ENCODE data around the gene KLC3.
"Not testable (repeated sequence)": the region's sequence is repeated elsewhere in the genome, so short reads cannot be mapped to it uniquely, and the experiment has no call there.

The KLC3 gene

GRCh38 chr19:45305007-45305406, 35.5 kb upstream of the KLC3 start:
- TF ChIP-seq CTCF (IDR thresholded peaks at IDR 0.05; ENCODE audit: low read depth, low read length) = no peak
- in situ Hi-C loops (cut with HindIII; ENCODE audit: low sequenced_read_pairs) = no loop called here
- DNase-seq (ENCODE audit: low read depth, low spot score) = no peak
- no peak overlapping the region for H3K4me3 ChIP-seq (ENCODE audit: low read depth, low read length)

GRCh38 chr19:45305421-45305820, 35.1 kb upstream of the KLC3 start:
- no peak overlapping the region for H3K4me3 ChIP-seq (ENCODE audit: low read depth, low read length)
- DNase-seq (ENCODE audit: low read depth, low spot score) = no peak
- no peak for TF ChIP-seq CTCF (IDR thresholded peaks at IDR 0.05; ENCODE audit: low read depth, low read length)
- in situ Hi-C loops (cut with HindIII; ENCODE audit: low sequenced_read_pairs) = no loop called here

GRCh38 chr19:45306040-45306439, 34.5 kb upstream of the KLC3 start:
- DNase-seq (ENCODE audit: low read depth, low spot score) = no peak
- TF ChIP-seq CTCF (IDR thresholded peaks at IDR 0.05; ENCODE audit: low read depth, low read length) = no peak
- H3K4me3 ChIP-seq (ENCODE audit: low read depth, low read length) = no peak overlapping the region
- in situ Hi-C loops (cut with HindIII; ENCODE audit: low sequenced_read_pairs) = no loop called here

GRCh38 chr19:45306518-45307027, 34.0 kb upstream of the KLC3 start:
- TF ChIP-seq CTCF (IDR thresholded peaks at IDR 0.05; ENCODE audit: low read depth, low read length) = no peak
- in situ Hi-C loops (cut with HindIII; ENCODE audit: low sequenced_read_pairs) = no loop called here
- no peak overlapping the region for H3K4me3 ChIP-seq (ENCODE audit: low read depth, low read length)
- DNase-seq (ENCODE audit: low read depth, low spot score) = no peak

GRCh38 chr19:45307361-45307760, 33.2 kb upstream of the KLC3 start:
- no peak for DNase-seq (ENCODE audit: low read depth, low spot score)
- TF ChIP-seq CTCF (IDR thresholded peaks at IDR 0.05; ENCODE audit: low read depth, low read length) = no peak
- in situ Hi-C loops (cut with HindIII; ENCODE audit: low sequenced_read_pairs) = no loop called here
- H3K4me3 ChIP-seq (ENCODE audit: low read depth, low read length) = no peak overlapping the region

- DNase-seq (ENCODE audit: low read depth, low spot score); H3K4me3 ChIP-seq (ENCODE audit: low read depth, low read length); in situ Hi-C loops (cut with HindIII; ENCODE audit: low sequenced_read_pairs): not testable (repeated sequence)
These were observed 31.2 kb upstream of the KLC3 start for GRCh38 chr19:45309322-45309721.

- in situ Hi-C loops (cut with HindIII; ENCODE audit: low sequenced_read_pairs) = no loop called here
- DNase-seq (ENCODE audit: low read depth, low spot score) = no peak
These were observed 28.9 kb upstream of the KLC3 start for GRCh38 chr19:45311621-45312020.

GRCh38 chr19:45312285-45312684, 28.3 kb upstream of the KLC3 start:
- DNase-seq (ENCODE audit: low read depth, low spot score); H3K4me3 ChIP-seq (ENCODE audit: low read depth, low read length); in situ Hi-C loops (cut with HindIII; ENCODE audit: low sequenced_read_pairs): not testable (repeated sequence)

More at GRCh38 chr19:45311621-45312020, 28.9 kb upstream of the KLC3 start:
- no peak for TF ChIP-seq CTCF (IDR thresholded peaks at IDR 0.05; ENCODE audit: low read depth, low read length)
- H3K4me3 ChIP-seq (ENCODE audit: low read depth, low read length) = no peak overlapping the region
